Measurements from ENCODE around the gene CAMK2A.
"Not testable (repeated sequence)": the region's sequence is repeated elsewhere in the genome, so short reads cannot be mapped to it uniquely, and the experiment has no call there.

The CAMK2A gene

DNA sequence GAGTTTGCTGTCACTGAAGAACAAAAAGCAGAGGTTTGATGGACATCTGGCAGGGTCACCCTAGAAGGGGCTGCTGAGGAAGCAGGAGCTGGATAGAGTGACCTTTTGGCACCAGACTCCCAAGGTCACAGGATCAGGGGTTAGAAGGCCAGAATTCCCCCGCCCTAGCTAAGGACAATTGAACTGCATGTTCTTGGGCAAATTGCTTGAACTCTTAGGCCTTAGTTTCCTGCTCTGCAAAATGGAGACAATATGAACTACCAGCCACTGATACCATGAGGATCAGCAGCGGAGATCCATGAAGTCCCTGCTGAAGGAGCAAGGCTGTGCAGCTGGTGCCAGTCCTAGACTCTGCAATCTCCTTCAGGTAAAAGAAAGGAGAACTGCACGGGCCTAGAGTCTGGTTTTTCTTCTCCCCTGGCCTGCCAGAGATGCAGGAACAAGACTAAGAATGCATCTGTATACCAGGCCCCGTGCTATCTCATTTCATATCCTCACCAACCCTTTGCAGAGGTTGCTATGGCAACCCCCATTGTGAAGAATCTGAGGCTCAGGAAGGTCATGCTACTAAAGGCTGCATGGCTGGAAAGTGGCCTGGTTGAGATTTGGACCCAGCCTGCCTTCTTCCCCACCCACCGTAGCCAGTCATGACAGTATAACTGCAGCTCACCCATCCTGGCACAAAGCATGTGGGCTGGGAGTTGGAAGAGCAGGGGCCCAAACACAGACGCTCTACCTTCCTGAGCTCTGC is 33.7 kb downstream of the CAMK2A start:
- no peak for DNase-seq (ENCODE audit: low read depth, low spot score)

DNA sequence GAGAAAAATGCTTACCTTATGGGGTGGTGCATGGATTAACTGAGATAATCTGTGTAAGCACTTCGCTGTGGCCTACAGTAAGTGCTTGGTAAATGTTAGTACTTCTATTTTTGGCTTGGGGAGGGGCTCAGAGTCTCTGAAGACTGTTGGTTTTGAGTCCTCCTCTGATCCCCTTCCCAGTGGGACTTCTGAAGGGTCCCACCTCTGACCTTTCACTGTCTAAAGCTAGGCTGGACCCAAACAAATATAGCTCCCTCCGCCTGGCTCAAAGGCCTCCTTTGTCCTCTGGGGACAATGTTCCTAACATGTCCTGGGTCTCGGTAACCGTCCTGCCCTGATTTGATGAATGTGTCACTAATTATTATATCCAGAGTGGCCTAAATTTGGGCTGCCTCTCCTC is 34.8 kb downstream of the CAMK2A start:
- DNase-seq (ENCODE audit: low read depth, low spot score) = no peak

DNA sequence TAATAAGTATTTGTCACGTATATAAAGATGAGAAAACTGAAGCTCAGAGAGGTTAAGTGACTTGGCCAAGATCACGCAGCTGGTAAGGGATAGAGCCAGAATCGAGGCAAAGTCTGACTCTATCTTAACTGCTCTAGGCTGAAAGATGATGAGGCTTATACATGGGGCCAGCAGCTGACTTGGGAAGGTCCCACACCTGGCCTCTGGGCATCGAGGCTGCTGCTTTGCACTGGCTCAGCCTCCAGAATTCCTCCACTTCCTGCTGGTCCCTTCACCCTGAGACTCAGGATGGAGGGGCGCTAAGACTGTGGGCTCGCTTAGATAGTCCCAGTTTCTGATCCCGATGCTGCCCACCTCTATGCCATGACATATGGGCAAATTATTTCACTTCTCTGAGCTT is 35.2 kb downstream of the CAMK2A start:
- DNase-seq (ENCODE audit: low read depth, low spot score) = no peak

DNA sequence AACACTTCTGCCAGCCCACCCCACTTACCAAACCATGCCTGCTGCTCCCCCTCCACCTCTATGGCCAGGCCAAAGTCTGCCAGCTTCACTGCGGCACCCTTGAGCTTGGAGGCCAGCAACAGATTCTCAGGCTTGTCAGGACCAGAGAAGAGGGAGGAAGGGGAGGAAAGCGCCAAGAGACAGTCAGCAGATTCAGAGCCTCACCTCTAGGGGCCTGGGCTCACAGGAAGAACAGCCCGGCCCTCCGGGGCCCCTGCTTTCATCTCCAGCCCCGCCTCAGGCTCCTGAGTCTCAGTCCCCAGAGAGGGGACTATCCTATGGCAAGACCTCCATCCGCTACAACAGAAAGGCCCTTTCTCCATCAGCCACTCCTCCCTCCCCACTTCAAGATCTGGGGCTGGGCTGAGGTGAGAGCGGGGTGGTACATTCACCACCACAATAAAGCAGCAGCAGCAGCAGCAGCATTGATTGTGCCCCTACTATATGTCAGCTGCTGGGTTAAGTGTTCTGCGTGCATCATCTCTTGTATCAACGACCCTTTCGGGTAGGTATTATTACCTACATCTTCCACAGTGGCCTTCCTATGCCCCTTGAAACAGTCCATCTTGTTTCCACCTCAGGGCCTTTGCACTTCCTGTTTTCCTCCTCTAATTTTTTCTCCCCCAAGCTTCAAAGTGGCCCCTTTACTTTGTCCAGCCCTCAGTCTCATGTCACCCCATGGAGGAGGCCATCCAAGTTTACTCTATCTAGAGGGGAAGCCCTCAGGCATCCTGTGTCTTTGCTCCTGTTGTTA is 36.0 kb downstream of the CAMK2A start:
- no peak for DNase-seq (ENCODE audit: low read depth, low spot score)

DNA sequence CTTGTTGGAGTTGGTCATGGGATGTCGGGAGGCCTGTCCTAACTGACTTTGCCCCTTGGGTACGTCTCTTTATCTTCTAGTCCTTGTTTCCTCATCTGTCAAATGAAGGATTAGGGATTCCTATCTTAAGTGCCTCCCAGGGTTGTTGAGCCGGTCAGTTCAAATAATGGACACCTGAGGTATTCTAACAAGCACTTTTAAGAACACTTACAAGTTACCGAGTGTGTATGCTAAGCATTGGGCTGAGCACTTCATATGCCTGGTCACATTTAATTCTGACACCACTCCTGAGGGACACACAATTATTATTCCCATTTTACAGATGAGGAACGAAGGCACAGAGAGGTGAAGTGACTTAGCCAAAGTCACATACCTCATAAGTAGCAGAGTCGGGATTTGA is 37.1 kb downstream of the CAMK2A start:
- DNase-seq (ENCODE audit: low read depth, low spot score) = no peak

DNA sequence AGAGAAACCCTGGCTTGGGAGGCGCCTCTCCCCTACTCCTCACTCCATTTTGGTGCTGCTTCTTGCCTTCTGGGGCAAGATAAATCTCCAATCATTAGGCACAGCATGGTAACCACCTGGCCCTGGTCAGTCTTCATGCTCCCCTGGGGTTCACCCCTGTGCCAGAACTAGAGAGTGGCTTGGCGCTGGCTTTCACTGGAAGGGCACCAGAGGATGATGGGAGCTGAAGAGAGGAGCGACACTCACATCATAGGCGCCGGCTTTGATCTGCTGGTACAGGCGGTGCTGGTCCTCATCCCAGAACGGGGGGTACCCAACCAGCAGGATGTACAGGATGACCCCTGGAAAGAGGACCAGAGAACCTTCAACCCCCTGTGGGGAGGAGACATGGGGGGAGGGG is 38.1 kb downstream of the CAMK2A start:
- DNase-seq (ENCODE audit: low read depth, low spot score) = no peak

DNA sequence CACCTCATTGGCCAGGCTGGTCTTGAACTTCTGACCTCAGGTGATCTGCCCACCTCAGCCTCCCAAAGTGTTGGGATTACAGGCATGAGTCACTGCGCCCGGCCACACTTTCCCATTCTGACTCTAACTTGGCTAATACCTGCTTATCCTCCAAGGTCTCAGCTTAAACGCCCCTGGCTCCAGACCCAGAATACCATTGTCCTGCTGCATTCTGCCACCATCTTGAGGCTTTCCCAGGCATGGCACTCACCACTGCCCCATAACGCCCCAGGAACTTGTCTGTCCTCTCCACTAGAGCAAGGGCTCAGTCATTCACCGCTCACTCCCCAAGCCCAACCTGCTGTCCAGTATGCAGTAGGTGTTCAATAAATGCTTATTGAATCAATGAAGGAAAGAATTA is 39.8 kb downstream of the CAMK2A start:
- DNase-seq (ENCODE audit: low read depth, low spot score) = no peak

DNA sequence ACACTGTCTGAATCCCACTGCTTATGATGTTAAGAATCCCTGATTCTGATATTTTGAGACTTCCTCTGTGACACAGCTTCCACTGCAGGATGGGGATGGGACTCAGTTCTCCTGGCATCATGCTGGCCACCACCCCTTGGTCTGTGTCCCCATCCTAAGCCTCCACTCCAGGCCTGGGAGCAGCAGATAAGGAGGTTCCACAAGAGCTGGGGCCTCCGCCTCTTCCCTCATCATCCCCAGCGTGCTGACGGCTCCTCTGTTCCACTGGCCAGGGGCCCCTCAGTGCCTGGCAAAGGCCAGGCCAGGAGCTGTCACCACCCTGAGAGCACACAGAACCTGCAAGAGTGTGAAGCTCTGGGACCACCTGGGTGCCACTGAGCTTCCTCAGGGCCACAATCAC is 40.6 kb downstream of the CAMK2A start:
- no peak for DNase-seq (ENCODE audit: low read depth, low spot score)

DNA sequence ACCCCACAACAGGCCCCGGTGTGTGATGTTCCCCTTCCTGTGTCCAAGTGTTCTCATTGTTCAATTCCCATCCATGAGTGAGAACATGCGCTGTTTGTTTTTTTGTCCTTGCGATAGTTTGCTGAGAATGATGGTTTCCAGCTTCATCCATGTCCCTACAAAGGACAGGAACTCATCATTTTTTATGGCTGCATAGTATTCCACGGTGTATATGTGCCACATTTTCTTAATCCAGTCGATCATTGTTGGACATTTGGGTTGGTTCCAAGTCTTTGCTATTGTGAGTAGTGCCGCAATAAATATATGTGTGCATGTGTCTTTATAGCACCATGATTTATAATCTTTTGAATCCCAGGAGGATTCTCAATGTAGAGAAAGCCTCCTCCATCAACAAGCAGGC is 41.1 kb downstream of the CAMK2A start:
- not testable (repeated sequence) for DNase-seq (ENCODE audit: low read depth, low spot score)

DNA sequence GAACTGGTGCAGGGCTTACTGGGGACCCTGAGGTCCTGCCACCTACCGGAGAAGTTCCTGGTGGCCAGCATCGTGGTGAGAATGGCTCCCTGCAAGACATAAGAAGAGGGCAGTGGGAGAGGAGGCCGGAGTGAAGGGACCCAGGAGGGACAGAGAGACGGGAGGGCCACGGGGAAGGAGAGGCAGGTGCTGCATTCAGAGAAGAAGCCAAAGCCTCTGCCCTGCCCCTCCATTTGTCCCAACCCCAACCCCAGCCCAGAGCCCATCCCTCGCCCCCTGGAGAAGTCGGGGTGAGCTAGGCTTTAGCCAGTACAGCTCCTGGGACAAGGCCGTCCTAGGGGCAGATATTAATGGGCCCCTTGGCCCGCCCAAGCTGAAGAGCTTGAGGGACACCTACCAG is 41.8 kb downstream of the CAMK2A start:
- DNase-seq (ENCODE audit: low read depth, low spot score) = no peak

DNA sequence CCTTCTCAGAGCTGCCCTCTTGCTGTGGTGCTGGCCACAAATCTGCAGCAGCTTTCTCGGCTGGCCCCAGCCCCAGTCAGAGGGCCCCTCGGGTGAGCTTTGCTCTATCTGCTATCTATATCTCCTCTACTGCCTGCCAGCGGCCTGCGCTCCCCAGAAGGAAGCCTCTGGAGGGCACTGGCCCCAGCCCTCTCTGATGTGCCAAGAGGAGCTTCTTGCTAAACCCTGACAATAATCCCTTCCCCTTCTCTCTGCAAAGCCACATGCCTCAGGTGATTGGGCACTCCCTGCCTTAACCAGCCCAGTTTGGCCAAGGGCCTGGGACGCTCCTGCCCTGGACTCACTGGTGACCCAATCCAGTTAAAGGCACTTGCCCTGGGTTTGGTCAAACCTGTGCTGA is 42.7 kb downstream of the CAMK2A start:
- DNase-seq (ENCODE audit: low read depth, low spot score) = no peak

DNA sequence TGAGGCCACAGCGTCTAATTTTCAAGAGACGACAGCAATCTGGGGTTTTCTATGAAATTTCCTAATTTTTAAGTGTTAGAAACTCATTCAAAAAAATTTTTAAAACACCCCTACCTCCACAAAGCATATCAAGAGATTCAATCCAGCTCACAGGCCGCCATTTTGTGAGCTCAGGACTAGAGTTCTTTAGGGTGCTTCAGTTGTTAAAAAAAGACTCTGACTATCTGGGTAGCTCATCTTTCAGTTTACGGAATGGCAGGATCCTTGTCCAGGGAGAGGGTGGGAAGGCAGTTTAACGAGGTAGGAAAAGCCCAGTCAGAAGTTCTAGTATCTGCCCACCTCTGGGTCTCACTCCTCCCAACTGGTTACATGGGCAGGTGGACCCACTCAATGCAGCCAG is 43.1 kb downstream of the CAMK2A start:
- DNase-seq (ENCODE audit: low read depth, low spot score) = no peak

DNA sequence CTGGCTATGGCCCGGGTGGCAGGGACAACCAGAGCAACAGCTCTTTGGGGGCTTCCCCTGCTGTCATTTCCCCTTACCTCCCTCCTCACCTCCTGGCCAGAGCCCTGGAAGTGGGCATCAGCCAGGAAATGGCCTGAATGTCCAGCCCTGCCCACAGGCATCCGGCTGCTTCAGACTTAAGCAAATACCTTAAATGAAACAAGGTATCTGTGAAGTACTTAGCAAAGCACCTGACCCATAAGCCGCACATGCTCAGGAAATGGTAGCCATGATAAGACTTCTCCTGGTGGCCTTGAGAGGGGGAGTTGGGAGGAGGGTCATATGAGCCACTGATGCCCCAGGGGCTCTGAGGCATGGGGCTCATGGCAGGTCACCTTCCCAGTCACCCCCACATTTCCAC is 43.8 kb downstream of the CAMK2A start:
- no peak for DNase-seq (ENCODE audit: low read depth, low spot score)

DNA sequence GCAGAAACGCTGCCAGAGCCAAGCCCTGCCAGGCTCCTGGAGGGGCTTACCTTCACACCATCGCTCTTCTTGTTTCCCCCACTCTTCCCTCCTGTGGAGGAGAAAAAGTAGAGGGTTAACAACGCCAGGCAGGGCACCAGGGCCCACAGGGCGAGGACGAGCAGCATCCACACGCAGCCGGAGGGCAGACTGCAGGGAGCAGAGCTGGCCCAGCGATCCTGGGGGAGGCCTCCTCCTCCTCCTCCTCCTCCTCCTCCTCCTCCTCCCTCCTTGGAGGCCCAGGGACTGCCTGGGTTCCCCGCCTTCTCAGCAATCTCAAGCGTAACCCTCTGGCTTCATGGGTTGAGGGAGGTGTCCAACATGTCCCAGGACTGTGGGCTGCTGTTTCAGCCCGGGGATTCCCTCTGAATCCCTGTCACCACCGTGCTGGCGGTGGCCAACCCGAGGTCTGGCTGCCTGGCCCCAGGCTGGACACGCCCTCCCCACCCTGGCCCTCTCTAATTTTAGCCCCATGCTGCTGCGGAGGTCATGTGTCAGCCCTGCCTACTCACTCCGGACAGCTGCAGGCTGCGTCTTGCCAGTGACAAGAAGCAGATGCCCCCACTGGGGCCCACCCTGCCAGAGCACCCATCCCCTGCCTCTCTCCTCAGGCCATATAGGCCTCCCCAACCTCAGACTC is 44.3 kb downstream of the CAMK2A start:
- no peak for DNase-seq (ENCODE audit: low read depth, low spot score)

DNA sequence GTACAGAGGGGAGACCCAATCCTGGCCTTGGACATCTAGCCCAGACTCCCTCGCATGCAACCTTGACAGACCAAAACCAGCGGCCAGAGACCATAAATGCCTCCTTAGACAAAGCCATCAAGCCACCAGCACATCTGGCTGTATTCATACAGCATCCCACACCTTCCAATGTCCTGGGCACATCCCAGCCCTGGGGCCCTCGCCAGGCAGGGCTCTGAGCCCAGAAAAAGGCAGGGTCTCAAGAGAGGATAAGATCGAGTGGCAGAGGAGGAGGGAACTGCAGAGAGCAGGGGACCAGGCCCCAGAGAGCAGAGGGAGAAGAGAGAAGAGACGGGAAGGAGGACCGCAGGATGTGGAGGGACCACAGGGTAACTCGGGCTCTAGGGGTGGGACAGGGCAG is 45.4 kb downstream of the CAMK2A start:
- no peak for DNase-seq (ENCODE audit: low read depth, low spot score)

DNA sequence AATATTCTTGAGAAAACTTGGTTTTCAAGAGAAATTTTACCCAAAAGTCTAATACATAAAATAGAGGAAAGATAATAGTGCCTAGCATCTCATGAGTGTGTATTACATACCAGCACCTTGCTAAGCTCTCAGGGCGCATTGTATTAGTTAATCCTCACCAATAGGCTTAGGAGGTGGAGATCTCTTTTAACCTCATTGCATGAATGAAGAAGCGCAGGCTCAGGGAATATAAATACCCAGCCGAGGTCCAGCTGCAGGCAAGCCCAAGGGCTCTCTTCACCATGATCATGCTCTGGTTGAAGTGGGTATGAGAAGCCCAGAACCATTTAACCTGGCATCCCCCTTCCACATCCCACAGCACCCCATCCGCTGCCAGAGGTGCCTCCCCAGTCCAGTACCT is 46.0 kb downstream of the CAMK2A start:
- no peak for DNase-seq (ENCODE audit: low read depth, low spot score)

DNA sequence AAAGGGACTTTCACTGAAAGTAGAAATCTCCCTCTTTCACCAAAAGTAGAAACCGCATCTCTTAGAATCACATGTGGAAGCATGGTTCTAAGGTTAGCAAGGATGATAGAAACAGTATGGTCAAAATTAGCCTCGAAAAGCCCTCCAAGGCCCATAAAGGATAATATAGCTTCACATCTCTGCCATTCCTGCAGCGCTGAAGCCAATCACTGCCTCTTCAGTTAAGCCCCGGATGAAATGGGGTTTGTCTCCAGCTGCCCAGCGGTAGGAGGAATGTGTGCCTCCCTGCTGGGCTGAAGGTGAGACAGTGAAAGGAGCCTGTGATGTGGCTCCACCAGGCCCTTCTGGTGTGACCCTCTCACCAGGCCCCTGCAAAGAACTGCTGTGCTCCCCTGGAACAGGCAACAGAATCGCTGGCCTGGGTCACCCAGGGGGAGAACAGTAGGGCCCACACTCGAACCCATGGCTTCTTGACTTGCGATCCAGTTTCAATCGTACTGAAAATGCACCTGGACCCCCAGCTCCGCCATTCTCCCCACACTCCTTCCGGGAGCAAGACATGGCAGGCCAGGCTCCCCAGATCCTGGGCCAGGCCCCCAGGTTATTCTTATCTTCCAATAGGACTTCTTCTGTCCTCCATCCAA is 47.2 kb downstream of the CAMK2A start:
- no peak for DNase-seq (ENCODE audit: low read depth, low spot score)

DNA sequence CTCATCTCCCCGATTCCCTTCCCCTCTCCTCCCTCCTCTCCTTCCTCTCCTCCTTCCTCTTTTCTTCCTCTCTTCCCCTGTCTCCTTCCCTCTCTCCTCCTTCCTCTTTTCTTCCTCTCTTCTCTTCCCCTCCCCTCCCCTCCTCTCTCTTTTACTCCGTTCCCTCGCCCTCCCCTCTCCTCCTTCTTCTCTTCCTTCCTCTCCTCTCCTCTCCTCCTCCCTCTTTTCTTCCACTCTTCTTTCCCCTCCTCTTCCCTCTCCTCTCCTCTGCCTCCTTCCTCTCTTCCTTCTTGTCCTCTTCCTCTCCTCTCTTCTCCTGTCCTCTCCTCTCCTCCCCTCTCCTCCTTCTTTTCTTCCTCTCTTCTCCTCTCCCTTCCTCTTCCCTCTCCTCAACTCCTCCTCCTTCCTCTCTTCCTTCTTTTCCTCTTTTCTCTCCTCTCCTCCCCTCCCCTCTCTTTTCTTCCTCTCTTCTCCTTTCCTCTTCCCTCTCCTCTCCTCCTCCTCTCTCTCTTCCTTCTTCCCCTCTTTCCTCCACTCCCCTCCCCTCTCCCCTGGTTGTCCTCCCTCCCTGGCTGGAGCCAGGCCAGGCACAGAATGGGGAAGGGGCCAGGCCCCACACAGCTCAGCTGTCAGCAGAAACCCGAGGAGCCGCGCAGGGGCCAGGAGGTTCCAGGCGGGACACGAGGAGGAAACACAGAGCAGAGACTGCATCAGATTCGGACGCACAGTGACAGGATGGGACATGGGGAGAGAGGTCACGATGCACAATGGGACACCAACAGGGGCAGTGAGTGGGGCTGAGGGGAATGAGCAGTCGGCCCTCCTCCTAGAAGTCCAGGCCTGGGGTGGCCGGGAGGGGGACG is 48.0 kb downstream of the CAMK2A start:
- DNase-seq (ENCODE audit: low read depth, low spot score) = no peak

DNA sequence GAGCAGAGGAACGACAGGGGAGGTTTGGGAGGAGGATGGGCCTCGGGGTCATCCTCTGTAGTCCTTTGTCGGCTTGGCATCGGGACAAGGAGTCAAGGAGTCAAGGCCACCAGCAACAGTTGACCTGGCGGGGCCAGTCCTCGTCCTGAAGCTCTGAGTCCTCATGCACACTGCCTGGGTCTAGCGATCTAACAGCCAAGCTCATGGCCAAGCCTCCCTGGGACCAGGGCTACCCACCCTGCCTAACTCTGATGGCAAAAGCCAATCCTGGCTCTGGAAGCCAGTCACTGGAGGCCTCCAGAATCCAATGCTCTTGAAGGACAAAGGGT is 49.8 kb downstream of the CAMK2A start:
- no peak for DNase-seq (ENCODE audit: low read depth, low spot score)

DNA sequence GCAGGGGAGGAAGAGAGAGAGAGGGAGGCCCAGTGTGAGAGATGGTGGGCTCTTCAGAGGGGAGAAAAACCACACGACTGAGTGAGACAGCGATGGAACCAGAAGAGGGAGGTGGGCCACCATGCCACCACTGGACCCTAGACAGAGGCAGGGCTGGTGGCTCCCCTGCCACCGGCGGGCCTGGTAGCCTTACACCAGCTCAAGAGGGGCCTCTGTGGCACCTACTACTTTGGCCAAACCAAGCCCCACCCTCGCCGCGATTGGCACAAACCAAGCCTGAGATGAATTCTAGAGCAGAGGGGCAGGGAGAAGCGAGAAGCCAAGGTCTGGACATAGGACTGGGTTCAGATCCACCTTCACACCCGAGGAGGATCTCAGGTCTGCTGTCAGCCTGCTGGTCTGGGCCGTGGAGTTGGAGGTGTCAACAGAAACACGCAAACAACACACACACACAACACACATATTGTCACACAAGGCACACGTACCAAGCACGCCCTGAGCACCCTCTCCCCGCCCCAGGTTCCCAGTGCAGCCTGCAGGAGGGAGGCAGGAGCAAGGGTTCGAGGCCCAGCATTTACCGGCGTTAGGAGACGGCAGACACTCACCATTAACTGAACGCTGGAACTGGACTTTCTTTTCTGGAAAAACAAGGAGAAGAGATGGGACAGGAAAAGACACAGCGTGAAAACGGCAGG is 50.3 kb downstream of the CAMK2A start:
- DNase-seq (ENCODE audit: low read depth, low spot score) = no peak

DNA sequence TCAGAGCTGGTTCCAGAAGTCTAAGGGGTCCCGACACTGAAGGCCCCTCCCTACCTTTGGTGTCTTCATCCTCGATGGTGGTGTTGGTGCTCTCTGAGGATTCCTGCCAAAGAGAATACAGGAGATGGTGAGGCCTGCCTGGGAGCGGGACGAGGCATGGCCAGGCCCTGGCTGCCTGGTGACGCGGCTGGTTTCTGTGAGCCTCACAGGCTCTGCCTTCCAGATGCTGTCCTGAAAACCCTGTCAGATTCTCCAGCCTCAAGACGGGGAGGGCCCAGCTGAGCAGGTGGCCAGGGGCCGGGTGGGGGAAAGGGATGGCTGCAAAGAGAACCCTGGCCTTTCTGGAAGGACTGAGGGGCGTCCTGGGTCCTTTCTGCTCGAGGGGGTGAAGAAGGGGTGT is 50.9 kb downstream of the CAMK2A start:
- DNase-seq (ENCODE audit: low read depth, low spot score) = no peak
